NCI-H1092 treated with DMSO at 0.1 percent for 48 hours (cell line): Measurements from ENCODE around the gene GPR180.
"Not testable (repeated sequence)": the region's sequence is repeated elsewhere in the genome, so short reads cannot be mapped to it uniquely, and the experiment has no call there.

Source experiments
- DNase-seq: peaks from one replicate; lab custom pipeline; 2025; lab: John Stamatoyannopoulos, UW

The GPR180 gene

DNA sequence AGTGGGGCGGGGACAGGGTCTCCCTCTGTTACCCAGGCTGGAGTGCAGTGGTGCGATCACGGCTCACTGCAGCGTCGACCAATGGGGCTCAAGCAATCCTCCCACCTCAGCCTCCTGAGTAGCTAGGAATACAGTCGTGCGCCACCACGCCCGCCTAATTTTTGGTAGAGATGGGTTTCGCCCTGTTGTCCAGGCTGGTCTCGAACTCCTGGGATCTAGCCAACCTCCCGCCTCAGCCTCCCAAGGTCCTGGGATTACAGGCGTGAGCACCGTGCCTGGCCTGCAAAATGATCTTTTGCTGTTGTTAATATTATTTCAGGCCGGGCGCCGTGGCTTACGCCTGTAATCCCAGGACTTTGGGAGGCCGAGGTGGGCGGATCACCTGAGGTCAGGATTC is 5.1 kb upstream of the GPR180 start:
- DNase-seq = no peak

DNA sequence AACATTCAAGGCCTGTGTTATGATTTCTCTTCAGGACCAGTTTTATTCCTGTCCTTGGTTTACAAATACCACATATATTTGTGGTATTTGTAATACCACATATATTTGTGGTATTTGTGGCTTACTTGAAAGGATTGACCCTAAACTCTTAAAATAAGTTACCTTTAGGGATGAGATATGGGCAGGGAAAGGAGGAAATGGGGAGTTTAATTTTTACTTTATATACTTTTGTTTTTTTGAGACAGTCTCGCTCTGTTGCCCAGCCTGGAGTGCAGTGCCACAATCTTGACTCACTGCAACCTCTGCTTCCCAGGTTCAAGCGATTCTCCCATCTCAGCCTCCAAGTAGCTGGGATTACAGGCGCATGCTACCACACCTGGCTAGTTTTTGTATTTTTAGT is 3.4 kb upstream of the GPR180 start:
- no peak for DNase-seq

DNA sequence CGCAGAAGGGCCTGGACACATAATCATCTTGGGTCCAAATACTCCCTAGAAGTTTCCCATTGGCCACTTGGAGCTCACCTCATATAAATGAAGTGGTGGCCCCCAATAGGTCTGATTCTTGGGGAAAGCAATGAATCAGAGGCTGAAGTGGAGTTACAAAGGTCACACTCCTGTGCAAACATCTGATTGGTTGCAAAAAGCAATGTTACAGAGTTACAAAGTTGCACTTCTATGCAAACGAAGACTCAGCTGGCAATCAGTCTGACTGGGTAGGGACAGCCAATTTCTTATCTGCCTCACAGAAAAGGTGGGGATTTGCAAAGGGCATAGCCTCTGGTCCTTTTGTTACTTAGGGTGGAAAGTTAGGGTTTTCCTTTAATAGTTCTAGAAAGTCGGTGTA is 1.8 kb upstream of the GPR180 start:
- DNase-seq = no peak

DNA sequence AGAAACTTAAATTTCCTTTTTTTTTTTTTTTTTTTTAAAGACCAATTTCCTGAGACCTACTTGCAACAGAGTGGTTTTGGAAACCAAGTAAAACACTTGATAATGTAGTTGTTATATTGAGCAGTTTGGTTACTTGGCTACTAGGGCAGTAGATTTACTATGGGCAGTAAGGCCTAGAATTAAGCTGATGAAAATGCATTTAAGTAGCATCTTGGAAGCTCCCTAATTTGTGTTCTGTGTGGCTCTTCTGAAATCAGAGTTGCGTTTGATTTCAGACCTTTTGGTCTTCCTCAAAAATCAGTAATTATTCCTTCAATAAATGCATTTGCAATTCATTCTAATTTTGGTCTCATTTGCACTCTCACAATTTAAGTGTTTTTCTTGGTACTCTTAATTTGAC is 810 bp downstream of the GPR180 start:
- DNase-seq = peak; percentile 46

DNA sequence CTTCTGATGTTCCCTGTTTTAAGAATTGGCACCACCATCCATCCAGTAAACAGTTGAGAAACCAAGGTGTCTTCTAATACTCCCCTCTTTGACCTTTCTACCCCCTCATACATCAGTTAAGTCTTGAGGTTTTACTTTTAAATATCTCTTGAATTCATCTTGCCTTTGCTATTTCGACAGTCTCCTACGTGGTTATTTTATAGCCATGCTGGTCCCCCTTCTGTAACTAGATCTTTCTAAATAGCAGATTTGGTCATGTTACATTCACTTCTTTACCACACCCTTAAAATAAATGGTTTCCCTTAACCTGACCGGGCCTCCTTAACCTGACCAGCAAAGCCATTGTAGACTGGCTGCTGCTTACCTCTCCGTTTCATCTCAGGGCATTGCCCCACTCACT is 5.4 kb downstream of the GPR180 start:
- no peak for DNase-seq

DNA sequence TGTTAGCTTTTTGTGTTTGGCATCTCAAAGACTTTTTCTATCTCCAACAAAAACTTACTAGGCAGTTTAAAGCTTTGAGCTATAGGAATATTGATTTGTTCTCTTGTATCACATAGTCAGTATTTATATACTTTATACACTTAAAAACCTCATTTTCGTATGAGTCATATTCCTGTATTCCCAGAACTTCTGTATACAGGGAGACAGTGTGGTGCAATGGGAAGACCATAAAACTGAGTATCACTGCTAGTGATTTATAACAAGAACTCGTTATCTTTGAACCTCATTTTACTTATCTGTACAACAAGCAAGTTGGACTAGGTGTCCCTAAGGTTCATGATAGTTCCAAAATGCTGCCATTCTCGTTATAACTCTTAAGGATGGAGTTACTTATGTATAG is 6.3 kb downstream of the GPR180 start:
- no peak for DNase-seq

DNA sequence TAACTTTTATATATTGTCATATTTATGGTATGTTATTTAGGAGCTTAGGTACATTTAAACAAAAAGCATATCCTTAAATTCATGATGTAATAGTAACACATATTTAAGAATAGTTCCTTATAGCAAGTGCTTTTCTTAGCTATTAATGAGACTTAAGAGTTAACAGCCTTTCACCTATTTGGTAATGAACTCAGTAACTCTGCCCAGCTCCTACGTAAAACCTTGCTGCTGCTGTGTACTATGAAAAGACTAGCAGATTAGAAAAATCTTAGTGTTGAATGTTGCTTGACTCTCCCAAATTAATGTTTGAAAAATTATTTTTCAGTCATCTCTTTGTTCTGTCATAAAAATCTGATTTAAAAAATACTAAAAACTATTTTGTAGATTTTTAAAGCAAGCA is 6.9 kb downstream of the GPR180 start:
- DNase-seq = no peak

DNA sequence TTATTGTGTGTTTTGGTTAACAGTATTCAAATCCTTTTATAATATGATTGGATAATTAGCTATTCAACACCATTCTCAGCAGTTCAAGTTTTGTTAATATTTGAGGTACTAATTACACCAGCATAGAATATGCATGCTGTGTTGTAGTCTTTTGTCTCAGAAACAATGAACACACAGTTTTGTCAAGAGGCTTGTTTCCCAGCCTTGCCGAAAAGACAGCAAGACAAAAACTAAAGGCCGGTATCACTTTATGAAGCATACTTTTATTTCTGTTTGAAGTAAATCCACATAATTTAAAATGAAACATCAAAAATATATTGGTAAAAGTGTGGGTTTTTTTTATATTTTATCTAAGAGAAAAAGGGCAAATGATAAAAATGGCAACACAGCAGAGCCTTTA is 7.5 kb downstream of the GPR180 start:
- DNase-seq = no peak

DNA sequence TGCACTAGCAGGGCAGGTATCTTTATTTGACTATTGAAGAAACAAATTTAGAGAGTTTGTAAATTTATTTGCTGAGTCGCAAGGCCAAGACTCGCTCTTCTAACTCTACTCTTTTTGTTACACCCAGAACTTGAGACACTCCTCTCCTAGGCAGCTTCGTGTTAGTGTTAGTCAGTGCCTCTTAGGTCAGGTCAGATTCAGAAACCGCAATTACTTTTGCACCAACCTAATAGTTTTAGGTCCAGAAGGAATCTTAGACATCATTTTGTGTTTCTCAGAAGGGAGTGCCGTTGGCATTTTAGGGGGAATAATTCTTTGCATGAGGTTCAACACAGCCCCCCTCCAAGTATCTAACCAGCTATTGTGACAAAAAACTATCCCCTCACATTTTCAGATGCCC is 8.8 kb downstream of the GPR180 start:
- no peak for DNase-seq

DNA sequence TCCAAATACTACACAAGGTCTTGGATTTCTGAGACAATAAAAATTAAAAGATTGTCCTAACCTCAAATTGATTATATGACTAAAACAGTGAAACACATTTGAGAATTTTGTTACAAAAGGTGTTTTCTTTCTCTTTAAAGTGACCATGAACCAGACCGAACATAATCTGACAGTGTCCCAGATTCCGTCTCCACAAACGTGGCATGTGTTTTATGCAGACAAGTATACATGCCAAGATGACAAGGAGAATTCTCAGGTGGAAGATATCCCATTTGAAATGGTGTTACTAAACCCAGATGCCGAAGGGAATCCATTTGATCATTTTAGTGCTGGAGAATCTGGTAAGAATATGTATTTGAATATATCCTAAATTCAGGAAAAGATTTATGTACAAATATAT is 10.4 kb downstream of the GPR180 start:
- DNase-seq = no peak

DNA sequence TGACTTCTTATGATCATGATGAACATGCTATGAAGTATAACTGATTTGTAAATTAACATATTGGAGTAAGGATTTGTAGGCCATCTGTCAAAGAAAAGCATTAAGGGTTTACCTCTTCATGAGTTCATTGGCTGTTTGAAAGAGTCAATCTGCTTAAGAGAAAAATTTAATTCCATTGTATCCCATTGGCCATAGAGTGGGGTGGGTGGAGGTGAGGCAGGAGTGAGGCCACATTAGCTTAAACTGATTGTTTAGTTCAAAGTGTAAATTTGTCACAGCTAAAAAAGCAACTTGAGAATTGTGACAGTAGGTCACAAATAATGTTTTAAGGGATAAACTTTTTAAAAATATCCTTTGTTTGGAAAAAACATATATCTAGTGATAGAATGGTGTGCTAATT is 11.4 kb downstream of the GPR180 start:
- DNase-seq = no peak

DNA sequence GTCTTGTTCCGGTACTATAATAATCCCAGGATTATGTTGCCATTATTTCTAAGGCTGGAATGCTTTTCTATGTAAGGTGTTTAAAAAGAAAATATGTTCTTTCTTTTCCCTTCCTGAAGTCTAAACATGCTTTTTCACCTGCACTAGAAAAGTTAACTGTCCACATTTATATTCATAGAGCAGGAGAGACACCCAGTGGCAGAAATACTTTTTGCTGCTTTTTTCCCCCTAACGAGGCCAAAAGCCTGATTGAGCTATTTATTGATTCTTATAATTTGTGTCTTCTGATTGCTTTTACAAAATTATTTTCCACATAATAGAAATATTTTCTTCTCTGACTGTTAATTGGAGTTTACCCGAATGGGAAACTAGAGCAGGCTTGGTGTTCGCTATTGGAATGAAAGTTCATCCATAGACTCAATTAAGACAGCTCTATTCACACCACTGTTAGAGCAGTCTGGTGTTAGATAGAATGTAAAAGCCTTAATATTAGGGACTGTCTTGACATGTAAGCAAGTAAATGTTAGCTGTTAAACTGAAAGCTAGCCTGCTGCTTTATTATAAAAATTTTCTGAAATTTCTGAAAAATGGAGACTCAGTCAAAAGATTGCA is 15.8 kb downstream of the GPR180 start:
- peak; percentile 58 for DNase-seq

DNA sequence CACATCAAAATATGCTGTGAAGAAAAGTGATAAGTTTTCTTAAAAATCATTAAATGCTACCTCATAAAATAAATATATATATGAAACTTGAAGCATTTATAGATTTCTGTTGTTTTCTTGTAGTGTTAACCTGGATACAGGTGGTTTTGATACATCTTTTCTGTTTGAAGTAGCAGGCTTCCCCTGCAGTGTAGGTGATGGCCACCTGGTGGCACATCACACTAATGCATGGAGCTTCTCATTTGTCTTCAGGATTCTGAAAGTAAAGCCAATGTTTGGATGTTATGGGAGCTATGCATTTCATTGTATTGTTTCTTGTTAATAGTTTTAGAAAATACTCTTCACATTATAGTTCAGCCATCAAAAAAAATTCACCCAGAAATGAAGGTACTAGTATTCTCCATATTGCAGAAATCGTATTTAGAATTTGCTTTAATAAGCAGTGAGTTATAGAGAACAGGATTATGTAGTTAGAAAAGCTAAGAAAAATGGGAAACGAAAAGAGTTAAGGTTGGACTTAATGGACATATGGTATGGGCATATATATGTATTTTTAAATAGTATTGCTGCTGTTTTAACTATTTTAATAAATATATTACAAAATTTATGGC is 18.7 kb downstream of the GPR180 start:
- peak; percentile 62 for DNase-seq

DNA sequence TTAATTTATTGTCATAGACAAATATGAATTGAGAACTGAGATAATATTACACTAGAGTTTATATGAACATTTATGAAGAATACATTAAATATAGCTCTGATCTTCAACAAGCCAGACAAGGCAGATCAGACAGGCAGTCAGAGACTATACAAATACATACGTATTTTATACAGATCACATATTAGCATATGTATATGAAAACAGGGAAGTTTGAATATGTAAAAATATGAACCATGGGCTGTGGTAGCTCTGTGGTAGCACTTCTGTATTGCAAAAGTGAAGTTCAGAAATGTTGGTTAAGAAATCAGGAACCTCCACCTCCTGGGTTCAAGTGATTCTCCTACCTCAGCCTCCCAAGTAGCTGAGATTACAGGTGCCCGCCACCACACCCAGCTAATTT is 20.7 kb downstream of the GPR180 start:
- DNase-seq = no peak

DNA sequence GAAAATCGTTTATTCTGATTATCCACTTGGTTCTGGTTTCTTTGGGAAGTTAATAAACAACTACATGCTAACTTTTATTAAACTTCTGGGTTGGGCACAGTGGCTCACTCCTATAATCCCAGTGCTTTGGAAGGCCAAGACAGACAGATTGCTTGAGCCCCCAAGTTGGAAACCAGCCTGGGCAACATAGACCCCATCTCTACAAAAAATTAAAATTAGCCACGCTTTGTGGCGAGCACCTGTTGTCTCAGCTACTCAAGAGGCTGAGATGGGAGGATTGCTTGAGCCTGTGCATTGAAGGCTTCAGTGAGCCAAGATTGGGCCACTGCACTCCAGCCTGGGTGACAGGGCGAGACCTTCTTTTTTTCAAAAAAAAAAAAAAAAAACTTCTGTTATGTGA is 21.7 kb downstream of the GPR180 start:
- no peak for DNase-seq

DNA sequence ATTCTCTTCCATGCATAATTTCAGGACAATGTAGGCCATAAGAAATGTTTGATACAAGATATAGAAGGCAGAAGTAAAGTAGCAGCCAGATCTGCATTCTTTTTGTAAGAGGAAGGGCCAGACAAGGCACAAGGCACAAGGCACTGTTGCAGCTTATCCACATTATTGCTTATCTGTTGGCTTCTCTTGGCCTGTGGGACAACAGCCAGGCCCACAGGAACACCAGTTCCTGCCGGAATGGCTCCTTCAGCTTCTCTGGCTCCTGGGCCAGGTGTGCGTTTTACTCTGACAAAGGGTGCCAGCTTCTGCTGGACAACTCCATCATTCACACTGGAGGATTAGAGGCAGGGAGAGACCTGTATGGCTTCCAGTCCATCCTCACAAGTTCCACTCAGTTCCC is 29.2 kb downstream of the GPR180 start:
- DNase-seq = no peak

DNA sequence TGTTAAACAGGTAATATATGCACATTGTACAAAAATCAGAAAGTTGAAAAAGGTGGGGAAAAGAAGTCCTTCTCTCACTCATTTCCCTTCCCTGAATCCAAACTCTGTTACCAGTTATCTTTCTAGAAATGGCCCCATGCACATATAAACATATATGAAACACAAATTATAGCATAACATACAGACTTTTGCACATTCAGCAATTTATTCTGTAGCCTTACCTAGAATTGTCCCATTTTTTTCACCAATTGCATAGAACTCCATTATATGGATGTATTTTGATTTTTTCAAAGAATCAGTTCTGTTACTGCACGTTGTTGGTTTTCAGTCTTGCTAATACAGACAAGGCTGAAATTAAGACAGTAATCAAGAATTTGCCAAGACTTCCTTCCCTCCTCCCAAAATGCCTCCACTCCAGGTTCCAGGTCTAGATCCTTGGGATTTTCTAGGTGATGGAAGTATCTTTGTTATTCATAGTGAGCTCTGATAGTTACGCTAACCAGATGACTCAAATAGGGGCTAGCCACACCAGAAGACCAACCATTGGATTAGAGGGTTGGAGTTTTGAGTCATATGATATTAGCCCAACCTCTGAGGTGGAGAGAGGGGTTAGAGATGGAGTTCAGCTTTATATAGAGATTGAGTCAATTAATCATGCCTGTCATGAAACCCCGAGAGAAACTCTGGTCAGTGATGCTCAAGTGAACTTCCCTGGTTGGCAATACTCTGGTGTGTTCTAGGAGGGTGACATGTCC is 30.7 kb downstream of the GPR180 start:
- no peak for DNase-seq

DNA sequence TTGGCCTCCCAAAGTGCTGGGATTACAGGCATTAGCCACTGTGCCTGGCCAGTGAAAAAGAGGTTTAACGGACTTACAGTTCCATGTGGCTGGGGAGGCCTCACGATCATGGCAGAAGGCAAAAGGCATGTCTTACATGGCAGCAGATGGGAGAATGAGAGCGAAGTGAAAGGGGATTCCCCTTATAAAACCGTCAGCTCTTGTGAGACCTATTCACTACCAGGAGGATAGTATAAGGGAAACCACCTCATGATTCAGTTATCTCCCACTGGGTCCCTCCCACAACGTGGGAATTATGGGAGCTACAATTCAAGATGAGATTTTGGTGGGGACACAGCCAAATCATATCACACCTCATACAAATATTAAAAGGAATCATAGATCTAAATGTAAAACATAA is 34.4 kb downstream of the GPR180 start:
- not testable (repeated sequence) for DNase-seq

DNA sequence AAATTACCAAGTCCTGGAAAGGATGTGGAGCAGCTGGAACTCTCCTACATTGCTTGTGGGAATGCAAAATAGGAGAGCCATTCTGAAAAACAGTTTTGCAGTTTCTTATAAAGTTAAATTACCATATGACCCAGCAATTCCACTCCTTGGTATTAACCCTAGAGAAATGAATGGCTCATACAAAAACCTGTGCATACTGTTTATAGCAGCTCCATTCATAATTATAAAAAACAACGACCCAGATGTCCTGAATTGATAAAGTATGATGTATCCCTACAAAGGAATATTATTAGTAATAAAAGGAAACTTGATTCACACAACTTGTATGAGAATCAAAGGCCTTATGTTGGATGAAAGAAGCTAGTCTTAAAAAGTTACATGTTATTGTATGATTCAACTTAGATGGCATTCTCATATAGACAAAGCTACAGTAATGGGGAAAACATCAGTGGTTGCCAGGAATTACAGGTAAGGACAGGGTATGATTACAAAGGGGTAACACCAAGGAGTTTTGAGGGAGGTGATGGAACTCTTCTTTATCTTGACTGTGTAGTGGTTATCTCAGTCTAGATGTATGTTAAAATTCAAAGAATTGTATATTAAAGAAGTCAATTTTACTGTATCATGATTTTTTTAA is 35.4 kb downstream of the GPR180 start:
- no peak for DNase-seq

DNA sequence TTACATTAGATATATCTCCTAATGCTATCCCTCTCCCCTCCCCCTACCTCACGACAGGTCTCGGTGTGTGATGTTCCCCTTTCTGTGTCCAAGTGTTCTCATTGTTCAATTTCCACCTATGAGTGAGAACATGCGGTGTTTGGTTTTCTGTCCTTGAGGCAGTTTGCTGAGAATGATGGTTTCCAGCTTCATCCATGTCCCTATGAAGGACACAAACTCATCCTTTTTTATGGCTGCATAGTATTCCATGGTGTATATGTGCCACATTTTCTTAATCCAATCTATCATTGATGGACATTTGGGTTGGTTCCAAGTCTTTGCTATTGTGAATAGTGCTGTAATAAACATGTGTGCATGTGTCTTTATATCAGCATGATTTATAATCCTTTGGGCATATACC is 36.0 kb downstream of the GPR180 start:
- DNase-seq = not testable (repeated sequence)

DNA sequence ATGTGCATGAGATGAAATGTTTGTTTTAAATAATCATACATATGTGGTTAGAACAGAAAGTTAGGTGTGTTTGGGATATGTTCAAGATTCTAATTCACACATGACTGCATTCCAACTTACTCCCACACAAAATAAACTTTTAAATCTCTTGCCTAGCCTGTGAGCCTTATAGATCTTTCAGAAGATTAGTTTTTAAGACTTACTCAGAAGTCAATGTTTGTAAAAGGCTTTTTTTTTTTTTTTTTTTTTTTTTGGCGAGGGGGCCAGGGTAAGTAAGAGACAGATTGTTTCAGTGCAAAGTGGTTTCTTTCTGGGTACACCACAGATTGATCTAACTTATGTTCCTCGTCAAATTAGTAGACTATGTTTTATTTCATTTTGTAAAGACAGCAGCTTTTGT is 39.1 kb downstream of the GPR180 start:
- DNase-seq = no peak

DNA sequence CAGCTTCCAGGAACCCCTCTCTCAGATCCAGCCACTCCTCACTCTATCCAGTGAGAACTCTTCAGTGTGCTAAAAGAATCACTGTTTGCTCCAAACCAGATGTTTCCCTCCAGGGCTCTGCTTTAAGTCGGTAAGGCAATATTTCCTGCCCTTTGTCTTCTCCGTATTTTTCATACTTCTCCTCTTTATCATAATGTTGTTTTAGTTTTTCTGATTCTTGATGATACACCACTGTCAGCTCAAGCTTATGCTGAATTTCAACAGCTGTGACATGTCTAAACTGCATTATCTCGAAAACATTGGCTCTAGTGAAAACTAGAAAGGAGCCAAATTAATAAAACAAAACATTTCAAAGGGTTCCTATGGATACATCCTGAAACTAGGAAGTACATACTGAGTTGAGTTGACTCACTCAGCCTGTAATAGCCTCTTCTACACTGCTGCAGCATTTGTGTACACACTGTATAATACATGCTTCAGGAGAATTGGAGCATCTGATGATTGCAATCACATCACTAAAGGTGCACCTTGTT is 39.8 kb downstream of the GPR180 start:
- peak; percentile 94 for DNase-seq

DNA sequence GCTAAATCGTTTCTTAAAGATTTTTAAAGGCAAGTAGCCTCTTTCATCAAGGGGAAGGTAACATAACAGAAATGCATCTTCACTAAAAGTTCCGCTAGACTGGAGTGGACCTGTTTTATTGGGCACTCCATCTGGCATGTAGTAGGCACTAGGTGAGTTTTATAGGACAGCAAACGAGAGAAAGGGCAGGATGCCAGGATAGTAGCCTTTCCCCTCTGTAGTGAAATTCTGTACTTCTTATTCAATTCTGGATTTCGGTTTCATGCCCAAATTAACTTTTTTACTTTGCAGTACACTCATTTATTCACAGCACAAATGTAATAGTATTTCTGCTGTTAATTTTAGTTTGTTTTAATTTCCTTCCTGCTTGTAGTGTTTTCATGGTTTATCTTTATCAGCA is 45.2 kb downstream of the GPR180 start:
- peak; percentile 33 for DNase-seq
